T-helper 2 cell (primary cell): ENCODE data around the gene LRRC4B.
"Not testable (repeated sequence)": the region's sequence is repeated elsewhere in the genome, so short reads cannot be mapped to it uniquely, and the experiment has no call there.

Source experiments
- DNase-seq, 5 experiments: peaks; one replicate each; pipeline versions ENCODE4 v3.0.0 to v3.0.0-alpha.2; 2012 to 2022

LRRC4B gene

GRCh38 chr19:50553134-50553703 lies 15.0 kb downstream of the LRRC4B start:
- no peak for DNase-seq

- no peak for DNase-seq
Measured at GRCh38 chr19:50552540-50552939, 15.7 kb downstream of the LRRC4B start.

- DNase-seq: no peak
Measured at GRCh38 chr19:50551715-50552187, 16.5 kb downstream of the LRRC4B start.

- no peak for DNase-seq
Measured at GRCh38 chr19:50551034-50551714, 17.1 kb downstream of the LRRC4B start.

- no peak for DNase-seq
Measured at GRCh38 chr19:50550594-50550966, 17.7 kb downstream of the LRRC4B start.

- DNase-seq: no peak
Measured at GRCh38 chr19:50549927-50550593, 18.2 kb downstream of the LRRC4B start.

- no peak for DNase-seq
Measured at GRCh38 chr19:50549059-50549926, 18.9 kb downstream of the LRRC4B start.

- DNase-seq: no peak
Measured at GRCh38 chr19:50548191-50549058, 19.8 kb downstream of the LRRC4B start.

GRCh38 chr19:50547385-50548190 lies 20.6 kb downstream of the LRRC4B start:
- DNase-seq: no peak

GRCh38 chr19:50546527-50547221 lies 21.6 kb downstream of the LRRC4B start:
- no peak for DNase-seq

GRCh38 chr19:50542943-50543342 lies 25.3 kb downstream of the LRRC4B start:
- no peak for DNase-seq

GRCh38 chr19:50537769-50538230 lies 30.4 kb downstream of the LRRC4B start:
- peak in 4 of 5 experiments; percentile 10 to 56 (median 50) for DNase-seq

GRCh38 chr19:50537306-50537685 lies 30.9 kb downstream of the LRRC4B start:
- DNase-seq: no peak

- DNase-seq: no peak
Measured at GRCh38 chr19:50536662-50537305, 31.5 kb downstream of the LRRC4B start.

GRCh38 chr19:50535672-50536187 lies 32.5 kb downstream of the LRRC4B start:
- DNase-seq: no peak

GRCh38 chr19:50534478-50534877 lies 33.8 kb downstream of the LRRC4B start:
- no peak for DNase-seq

GRCh38 chr19:50532952-50533351 lies 35.3 kb downstream of the LRRC4B start:
- DNase-seq: no peak

- DNase-seq: no peak
Measured at GRCh38 chr19:50531171-50531612, 37.0 kb downstream of the LRRC4B start.

GRCh38 chr19:50528052-50528451 lies 40.2 kb downstream of the LRRC4B start:
- DNase-seq: not testable (repeated sequence)

GRCh38 chr19:50522881-50523280 lies 45.4 kb downstream of the LRRC4B start:
- no peak for DNase-seq
